Testis (tissue), 5 donors: ENCODE results near the gene ENAM. TPM values are rescaled to one million over a fixed set of nuclear protein-coding genes. Genes with fewer than 3 reads are reported as not detected.

Source experiments
- DNase-seq: peaks from one replicate; pipeline ENCODE4 v3.0.0-alpha.2; 2019
- H3K27ac ChIP-seq, 2 donors: fragments of 200-600 bp; sonication (generic); one replicate each; pipeline ENCODE4 v1.5.1; 2019
- H3K27me3 ChIP-seq: fragments of 200-600 bp; sonication (generic); one replicate; pipeline ENCODE4 v1.5.1; 2019
- H3K36me3 ChIP-seq: fragments of 200-600 bp; sonication (generic); one replicate; pipeline ENCODE4 v1.5.1; 2017; ENCODE audit warnings: low read depth; ENCODE audit errors: missing control alignments
- H3K4me1 ChIP-seq: fragments of 200-600 bp; sonication (generic); one replicate; pipeline ENCODE4 v1.5.1; 2019
- H3K4me3 ChIP-seq, 2 donors: fragments of 200-600 bp; sonication (generic); one replicate each; pipeline ENCODE4 v1.5.1; 2017 to 2019
- H3K9me3 ChIP-seq: fragments of 200-600 bp; sonication (generic); one replicate; pipeline ENCODE4 v1.5.1; 2017
- POLR2A ChIP-seq: fragments of 450-650 bp; IDR thresholded peaks from one replicate; pipeline ENCODE4 v1.6.1; 2017; ENCODE audit warnings: antibody characterized with exemption, mild to moderate bottlenecking, moderate library complexity
- WGBS, 2 donors: methylation state at CpG; one replicate each; pipeline ENCODE4 v1.1.5; 2018; 5-methylcytosine and 5-hydroxymethylcytosine counted together
- intact Hi-C: fragments of 100-400 bp; cut with DNase I; formaldehyde crosslinking; loops from one replicate; pipeline ENCODE4 v1.15.1; 2023; ENCODE audit warnings: low total_unique reads
- long read RNA-seq, 2 donors: transcript quantifications; one replicate each; lab custom pipeline, GENCODE V29; 2026
- polyA plus RNA-seq: library from polyadenylated mRNA; stranded (reverse); fragments of 350-450 nt; fragmentation: Illumina TruSeq; extraction: RNeasy Lipid Tissue Mini Kit (QIAGEN cat#74804); gene quantifications from one replicate; pipeline ENCODE4 v1.2.3, GENCODE V29; 2014; ENCODE audit warnings: low read depth, low replicate concordance; ENCODE audit not compliant: insufficient read depth
- total RNA-seq, 2 donors: library from RNA; depleted of rRNA; stranded (reverse); fragments of >200 nt; gene quantifications; one replicate each; pipeline ENCODE4 v1.2.3, GENCODE V29; 2016
- TF ChIP-seq, protein P1 (sequence below), 3 experiments: fragments of 450-650 bp in 2 of 3; fragments of 200-600 bp in 1 of 3; sonication (generic) in 1 of 3; IDR thresholded peaks; one replicate each; pipeline ENCODE4 v1.5.1; 2016 to 2019; ENCODE audit warnings: antibody characterized with exemption in 3 of 3, mild to moderate bottlenecking in 2 of 3, moderate library complexity in 1 of 3

The ENAM gene, protein sequence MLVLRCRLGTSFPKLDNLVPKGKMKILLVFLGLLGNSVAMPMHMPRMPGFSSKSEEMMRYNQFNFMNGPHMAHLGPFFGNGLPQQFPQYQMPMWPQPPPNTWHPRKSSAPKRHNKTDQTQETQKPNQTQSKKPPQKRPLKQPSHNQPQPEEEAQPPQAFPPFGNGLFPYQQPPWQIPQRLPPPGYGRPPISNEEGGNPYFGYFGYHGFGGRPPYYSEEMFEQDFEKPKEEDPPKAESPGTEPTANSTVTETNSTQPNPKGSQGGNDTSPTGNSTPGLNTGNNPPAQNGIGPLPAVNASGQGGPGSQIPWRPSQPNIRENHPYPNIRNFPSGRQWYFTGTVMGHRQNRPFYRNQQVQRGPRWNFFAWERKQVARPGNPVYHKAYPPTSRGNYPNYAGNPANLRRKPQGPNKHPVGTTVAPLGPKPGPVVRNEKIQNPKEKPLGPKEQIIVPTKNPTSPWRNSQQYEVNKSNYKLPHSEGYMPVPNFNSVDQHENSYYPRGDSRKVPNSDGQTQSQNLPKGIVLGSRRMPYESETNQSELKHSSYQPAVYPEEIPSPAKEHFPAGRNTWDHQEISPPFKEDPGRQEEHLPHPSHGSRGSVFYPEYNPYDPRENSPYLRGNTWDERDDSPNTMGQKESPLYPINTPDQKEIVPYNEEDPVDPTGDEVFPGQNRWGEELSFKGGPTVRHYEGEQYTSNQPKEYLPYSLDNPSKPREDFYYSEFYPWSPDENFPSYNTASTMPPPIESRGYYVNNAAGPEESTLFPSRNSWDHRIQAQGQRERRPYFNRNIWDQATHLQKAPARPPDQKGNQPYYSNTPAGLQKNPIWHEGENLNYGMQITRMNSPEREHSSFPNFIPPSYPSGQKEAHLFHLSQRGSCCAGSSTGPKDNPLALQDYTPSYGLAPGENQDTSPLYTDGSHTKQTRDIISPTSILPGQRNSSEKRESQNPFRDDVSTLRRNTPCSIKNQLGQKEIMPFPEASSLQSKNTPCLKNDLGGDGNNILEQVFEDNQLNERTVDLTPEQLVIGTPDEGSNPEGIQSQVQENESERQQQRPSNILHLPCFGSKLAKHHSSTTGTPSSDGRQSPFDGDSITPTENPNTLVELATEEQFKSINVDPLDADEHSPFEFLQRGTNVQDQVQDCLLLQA
- total RNA-seq: 1 to 10 TPM in 1 of 2 donors, under 1 TPM in 1; 0.16 to 2.4 TPM
- polyA plus RNA-seq: 0.38 TPM
- long read RNA-seq, donor 1: 0 reads
- long read RNA-seq, donor 2: 0 reads

DNA sequence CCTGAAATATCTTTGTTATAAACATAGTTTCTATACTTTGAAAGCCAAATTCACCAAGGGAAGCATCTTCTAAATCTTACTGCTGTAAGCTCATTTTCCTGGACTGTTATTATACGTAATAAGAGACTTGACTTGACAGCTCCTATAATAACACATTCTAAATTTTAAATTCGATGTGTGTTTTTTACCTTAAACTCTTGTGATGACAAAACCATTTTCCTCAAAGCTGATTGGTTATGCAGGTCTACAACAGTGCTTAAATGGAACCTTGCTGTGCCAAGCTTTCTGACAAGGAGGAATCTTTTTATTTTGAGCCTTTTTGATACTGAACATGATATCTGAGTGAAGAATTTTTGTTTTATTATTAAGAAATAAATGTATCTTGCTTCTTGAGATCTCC, at the start of gene ENAM:
Gene ENAM, plus strand, starts transcription at position 301 of the 400 bp plus-strand sequence. CDS start 757 bp downstream, outside the sequence.
- Histone ChIP-seq H3K36me3 (no peaks in the 10 kb centered on the region), H3K9me3 (no peaks in the 10 kb centered on the region), H3K27ac (no peak within 1 kb of the TSS), H3K4me3 (no peak within 1 kb of the TSS), H3K27me3 (no peaks in the 10 kb centered on the region), H3K4me1 (no peaks in the 10 kb centered on the region)
- 88 to 89% methylated on average over 2 of the region's 2 CpGs for WGBS, 2 donors
- TF ChIP-seq, protein P1, sequence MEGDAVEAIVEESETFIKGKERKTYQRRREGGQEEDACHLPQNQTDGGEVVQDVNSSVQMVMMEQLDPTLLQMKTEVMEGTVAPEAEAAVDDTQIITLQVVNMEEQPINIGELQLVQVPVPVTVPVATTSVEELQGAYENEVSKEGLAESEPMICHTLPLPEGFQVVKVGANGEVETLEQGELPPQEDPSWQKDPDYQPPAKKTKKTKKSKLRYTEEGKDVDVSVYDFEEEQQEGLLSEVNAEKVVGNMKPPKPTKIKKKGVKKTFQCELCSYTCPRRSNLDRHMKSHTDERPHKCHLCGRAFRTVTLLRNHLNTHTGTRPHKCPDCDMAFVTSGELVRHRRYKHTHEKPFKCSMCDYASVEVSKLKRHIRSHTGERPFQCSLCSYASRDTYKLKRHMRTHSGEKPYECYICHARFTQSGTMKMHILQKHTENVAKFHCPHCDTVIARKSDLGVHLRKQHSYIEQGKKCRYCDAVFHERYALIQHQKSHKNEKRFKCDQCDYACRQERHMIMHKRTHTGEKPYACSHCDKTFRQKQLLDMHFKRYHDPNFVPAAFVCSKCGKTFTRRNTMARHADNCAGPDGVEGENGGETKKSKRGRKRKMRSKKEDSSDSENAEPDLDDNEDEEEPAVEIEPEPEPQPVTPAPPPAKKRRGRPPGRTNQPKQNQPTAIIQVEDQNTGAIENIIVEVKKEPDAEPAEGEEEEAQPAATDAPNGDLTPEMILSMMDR (IDR thresholded peaks at IDR 0.05): no peak
- no peak for TF ChIP-seq POLR2A
- no peak for DNase-seq
- intact Hi-C loops: no loop called here

DNA sequence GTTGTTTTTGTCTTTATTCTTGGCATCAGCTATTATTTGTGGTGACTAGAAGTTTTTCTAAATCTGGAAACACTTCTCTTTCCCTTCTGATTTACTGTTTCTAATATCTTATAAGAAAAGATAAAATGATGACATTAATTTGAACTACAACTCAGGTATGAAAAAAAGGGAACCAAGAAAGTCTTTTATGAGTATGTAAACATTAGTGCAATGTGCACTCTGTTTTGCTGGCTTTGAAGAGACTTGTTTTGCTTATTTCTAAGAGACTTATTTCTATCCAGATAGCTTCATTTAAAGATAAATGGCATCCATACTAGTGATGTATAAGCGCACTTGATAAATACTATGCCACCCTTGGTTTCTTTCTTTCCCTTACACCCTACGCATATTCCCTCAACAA, 46.6 kb upstream of the ENAM start:
- Histone ChIP-seq H3K4me1 (no peaks in the 10 kb centered on the region), H3K36me3 (no peaks in the 10 kb centered on the region), H3K9me3 (no peaks in the 10 kb centered on the region), H3K27me3 (no peaks in the 10 kb centered on the region), H3K27ac (no peak overlapping the region), H3K4me3 (no peak overlapping the region)
- WGBS, 2 donors: 89 to 96% methylated on average over 2 of the region's 2 CpGs
- TF ChIP-seq POLR2A: no peak
- TF ChIP-seq, protein P1 (IDR thresholded peaks at IDR 0.05): no peak
- no peak for DNase-seq
- intact Hi-C loops: no loop called here

DNA sequence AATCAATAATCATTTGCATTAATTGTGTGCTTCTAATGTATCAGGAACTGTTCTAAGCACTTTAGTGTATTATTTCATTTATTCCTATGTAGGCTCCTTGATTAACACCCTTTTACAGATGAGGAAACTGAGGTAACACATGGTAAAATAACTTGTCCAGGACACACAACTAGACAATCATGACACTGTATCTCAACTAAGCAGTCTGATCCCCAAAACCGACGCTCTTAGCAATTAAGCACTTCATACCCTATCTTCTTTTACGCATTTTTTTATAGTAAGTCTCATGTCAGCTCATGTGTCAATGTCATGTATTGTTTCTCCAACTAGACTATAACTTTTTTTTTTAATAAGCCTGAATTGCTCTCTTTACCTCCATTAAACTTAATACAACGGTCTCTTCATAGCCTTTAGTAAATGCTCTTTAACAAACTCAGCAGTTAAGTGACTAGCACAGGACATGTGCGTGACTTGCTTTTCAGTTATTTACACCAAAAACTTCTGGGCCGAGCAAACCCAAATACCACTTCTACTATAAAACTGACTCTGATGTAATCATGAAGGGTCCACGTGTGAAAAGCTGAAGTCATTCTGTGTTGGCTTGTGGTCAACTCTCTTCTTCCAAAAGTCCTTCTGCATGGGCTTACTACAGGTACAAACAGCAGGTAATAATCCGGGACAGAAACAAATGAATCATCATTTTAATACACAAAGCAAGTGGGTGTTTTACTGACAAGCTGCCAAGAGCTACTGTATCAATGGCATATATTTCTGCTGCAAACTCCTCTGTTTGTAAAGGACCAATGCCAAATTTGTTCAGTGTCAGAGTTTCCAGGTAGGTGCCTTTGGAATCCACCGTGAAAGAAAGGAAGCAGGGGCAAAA, 44.4 kb upstream of the ENAM start:
- Histone ChIP-seq H3K9me3 (no peaks in the 10 kb centered on the region), H3K4me3 (no peak overlapping the region), H3K27ac (no peak overlapping the region), H3K4me1 (no peaks in the 10 kb centered on the region), H3K27me3 (no peaks in the 10 kb centered on the region), H3K36me3 (no peaks in the 10 kb centered on the region)
- intact Hi-C loops: no loop called here
- 83% methylated on average over 9 of the region's 9 CpGs for WGBS, 2 donors
- DNase-seq: no peak
- TF ChIP-seq, protein P1 (IDR thresholded peaks at IDR 0.05): no peak
- TF ChIP-seq POLR2A: no peak

DNA sequence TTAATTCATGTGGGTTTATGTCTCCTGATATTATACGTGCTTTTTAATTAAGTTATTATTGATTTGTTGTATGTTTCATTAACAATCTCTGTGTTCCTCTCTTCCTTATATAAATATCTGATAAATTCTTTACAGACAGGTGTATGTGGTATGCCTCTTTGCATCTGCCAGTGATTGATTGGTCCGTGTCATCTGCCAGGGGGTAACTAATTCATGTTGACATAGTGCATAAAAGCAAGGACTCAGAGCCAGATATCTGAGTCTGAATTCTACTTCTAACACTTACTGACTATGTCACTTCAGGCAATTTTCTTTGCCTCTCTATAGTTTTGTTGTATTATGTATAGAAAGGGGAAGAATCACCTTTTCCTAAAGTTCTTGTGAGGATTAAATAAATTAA, 41.7 kb upstream of the ENAM start:
- H3K27ac ChIP-seq: no peak overlapping the region
- intact Hi-C loops: no loop called here
- no peaks in the 10 kb centered on the region for H3K9me3 ChIP-seq
- H3K4me1 ChIP-seq: no peaks in the 10 kb centered on the region
- 79 to 85% methylated on average over 2 of the region's 2 CpGs for WGBS, 2 donors
- TF ChIP-seq, protein P1 (IDR thresholded peaks at IDR 0.05): no peak
- no peak for TF ChIP-seq POLR2A
- H3K36me3 ChIP-seq: no peaks in the 10 kb centered on the region
- H3K4me3 ChIP-seq: no peak overlapping the region
- DNase-seq: no peak
- no peaks in the 10 kb centered on the region for H3K27me3 ChIP-seq
